WTC11 (cell line): ENCODE results near the gene ABLIM2.

ENCODE experiments used
- ATF3 ChIP-seq: sonication (generic); formaldehyde crosslinking; conservative IDR thresholded peaks from 2 replicates; pipeline ENCODE4 v1.8.1; 2022; ENCODE audit warnings: mild to moderate bottlenecking, missing genetic modification reagents
- CBFB ChIP-seq: sonication (generic); formaldehyde crosslinking; IDR thresholded peaks from 2 replicates; pipeline ENCODE4 v1.8.1; 2022; ENCODE audit warnings: mild to moderate bottlenecking, low read depth, missing genetic modification reagents
- CTCF ChIP-seq: fragments of 200-600 bp; IDR thresholded peaks from 2 replicates; pipeline ENCODE4 v1.8.0; 2022; ENCODE audit warnings: antibody characterized with exemption
- FOXJ3 ChIP-seq: sonication (generic); formaldehyde crosslinking; IDR thresholded peaks from 2 replicates; pipeline ENCODE4 v1.9.0; 2021; ENCODE audit warnings: missing genetic modification reagents, mild to moderate bottlenecking, borderline replicate concordance
- FOXK1 ChIP-seq: sonication (generic); formaldehyde crosslinking; IDR thresholded peaks from 2 replicates; pipeline ENCODE4 v1.8.0; 2022; ENCODE audit warnings: mild to moderate bottlenecking, moderate library complexity, missing genetic modification reagents
- NR1H2 ChIP-seq: sonication (generic); formaldehyde crosslinking; IDR thresholded peaks from 2 replicates; pipeline ENCODE4 v1.9.0; 2021; ENCODE audit warnings: mild to moderate bottlenecking, moderate library complexity, missing genetic modification reagents
- RORB ChIP-seq: fragments of 250-450 bp; sonication (Bioruptor Pico); IDR thresholded peaks from 2 replicates; pipeline ENCODE4 v1.9.0; 2021; ENCODE audit warnings: mild to moderate bottlenecking
- TP53 ChIP-seq: sonication (generic); formaldehyde crosslinking; IDR thresholded peaks from 2 replicates; pipeline ENCODE4 v1.8.1; 2023; ENCODE audit warnings: mild to moderate bottlenecking, missing genetic modification reagents
- USF2 ChIP-seq: sonication (generic); formaldehyde crosslinking; IDR thresholded peaks from 2 replicates; pipeline ENCODE4 v1.8.1; 2023; ENCODE audit warnings: mild to moderate bottlenecking, missing genetic modification reagents, moderate library complexity
- ZNF121 ChIP-seq: sonication (generic); formaldehyde crosslinking; IDR thresholded peaks from 2 replicates; pipeline ENCODE4 v1.8.0; 2023; ENCODE audit warnings: missing genetic modification reagents

GRCh38 chr4:8121292-8122015, 37.2 kb downstream of the ABLIM2 start:
- TF ChIP-seq CTCF: no peak
- TF ChIP-seq FOXK1 (CRISPR knock-in tag): no peak
- TF ChIP-seq FOXJ3: no peak
- no peak for TF ChIP-seq ATF3 (CRISPR knock-in tag)
- TF ChIP-seq CBFB: no peak
- TF ChIP-seq ZNF121 (CRISPR knock-in tag): no peak
- no peak for TF ChIP-seq RORB (CRISPR knock-in tag)
- no peak for TF ChIP-seq TP53
- TF ChIP-seq NR1H2 (CRISPR knock-in tag): no peak
- TF ChIP-seq USF2 (CRISPR knock-in tag): no peak
